Osteoblast (primary cell): ENCODE measurements around the gene CCDC172. TPM values are rescaled to one million over a fixed set of nuclear protein-coding genes. Genes with fewer than 3 reads are reported as not detected.
"Not testable (repeated sequence)": the region's sequence is repeated elsewhere in the genome, so short reads cannot be mapped to it uniquely, and the experiment has no call there.

Source experiments
- DNase-seq: peaks from one replicate; pipeline ENCODE4 v3.0.0; 2011; ENCODE audit warnings: low spot score, mixed read lengths; ENCODE audit not compliant: insufficient read length; ENCODE audit errors: missing footprints
- H2AFZ ChIP-seq: 2 replicates; pipeline ENCODE4 v1.6.0; 2011; ENCODE audit warnings: mild to moderate bottlenecking, low read length
- H3K27ac ChIP-seq: 2 replicates; pipeline ENCODE4 v1.5.1; 2011; ENCODE audit warnings: mild to moderate bottlenecking, low read depth, low read length, moderate library complexity
- H3K27me3 ChIP-seq: 2 replicates; pipeline ENCODE4 v1.6.0; 2012; ENCODE audit warnings: mild to moderate bottlenecking, control low read depth, inconsistent platforms, low read length, moderate library complexity; ENCODE audit not compliant: insufficient read depth
- H3K36me3 ChIP-seq: 2 replicates; pipeline ENCODE4 v1.5.1; 2011; ENCODE audit warnings: mild to moderate bottlenecking, low read length, control low read depth, moderate library complexity; ENCODE audit not compliant: insufficient read depth
- H3K4me1 ChIP-seq: 2 replicates; pipeline ENCODE4 v1.5.1; 2011; ENCODE audit warnings: mild to moderate bottlenecking, low read length, control low read depth, moderate library complexity; ENCODE audit not compliant: insufficient read depth
- H3K4me2 ChIP-seq: 2 replicates; pipeline ENCODE4 v1.6.0; 2011; ENCODE audit warnings: mild to moderate bottlenecking, low read length; ENCODE audit not compliant: insufficient read depth
- H3K4me3 ChIP-seq: fragments of 200-600 bp; sonication (generic); 3 replicates; pipeline ENCODE4 v1.5.1; 2012; ENCODE audit warnings: mild to moderate bottlenecking, low read length, inconsistent platforms; ENCODE audit not compliant: insufficient read depth
- H3K79me2 ChIP-seq: 2 replicates; pipeline ENCODE4 v1.6.0; 2012; ENCODE audit warnings: mild to moderate bottlenecking, low read length, control low read depth, inconsistent platforms; ENCODE audit not compliant: insufficient read depth
- H3K9me3 ChIP-seq: 2 replicates; pipeline ENCODE4 v1.5.1; 2011; ENCODE audit warnings: low read depth, low read length, control low read depth
- H4K20me1 ChIP-seq: 2 replicates; pipeline ENCODE4 v1.6.0; 2012; ENCODE audit warnings: mild to moderate bottlenecking, low read length, control low read depth; ENCODE audit not compliant: insufficient read depth
- total RNA-seq: library from RNA; depleted of rRNA; stranded (reverse); fragments of >200 nt; gene quantifications from 2 replicates; pipeline ENCODE4 v1.2.3, GENCODE V29; 2012
- TF ChIP-seq, protein P1 (sequence below): IDR thresholded peaks from 2 replicates; pipeline ENCODE4 v1.5.1; 2011; ENCODE audit warnings: mild to moderate bottlenecking, low read depth, low read length, moderate library complexity; ENCODE audit errors: extremely low read depth

The CCDC172 gene
- total RNA-seq, 1 donor = not detected

DNA sequence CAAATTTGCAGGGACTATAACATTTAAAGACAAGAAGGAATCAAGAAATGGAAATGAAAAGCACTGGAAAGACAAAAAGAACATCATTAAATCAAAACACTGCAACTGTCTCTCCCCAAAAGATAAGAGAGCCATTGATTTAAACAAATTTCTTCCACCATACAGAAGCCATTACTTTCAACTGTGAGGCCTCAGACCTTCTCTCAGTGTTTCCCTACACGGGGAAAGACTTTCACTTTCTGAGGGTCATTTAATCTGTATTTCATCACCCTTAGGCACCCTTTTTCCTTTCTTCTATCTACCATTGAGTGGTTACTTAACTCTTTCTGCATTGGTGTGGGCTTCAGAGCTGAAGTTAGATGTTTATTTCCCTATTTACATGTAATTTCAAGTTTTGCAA is 47.5 kb downstream of the CCDC172 start:
- no peak overlapping the region for H3K27ac ChIP-seq
- H2AFZ ChIP-seq = peak overlapping the region; percentile 80
- no peaks in the 10 kb centered on the region for H4K20me1 ChIP-seq
- no peak for DNase-seq
- H3K4me1 ChIP-seq = no peaks in the 10 kb centered on the region
- H3K36me3 ChIP-seq = no peaks in the 10 kb centered on the region
- H3K4me2 ChIP-seq = peak overlapping the region; percentile 65
- TF ChIP-seq, protein P1, sequence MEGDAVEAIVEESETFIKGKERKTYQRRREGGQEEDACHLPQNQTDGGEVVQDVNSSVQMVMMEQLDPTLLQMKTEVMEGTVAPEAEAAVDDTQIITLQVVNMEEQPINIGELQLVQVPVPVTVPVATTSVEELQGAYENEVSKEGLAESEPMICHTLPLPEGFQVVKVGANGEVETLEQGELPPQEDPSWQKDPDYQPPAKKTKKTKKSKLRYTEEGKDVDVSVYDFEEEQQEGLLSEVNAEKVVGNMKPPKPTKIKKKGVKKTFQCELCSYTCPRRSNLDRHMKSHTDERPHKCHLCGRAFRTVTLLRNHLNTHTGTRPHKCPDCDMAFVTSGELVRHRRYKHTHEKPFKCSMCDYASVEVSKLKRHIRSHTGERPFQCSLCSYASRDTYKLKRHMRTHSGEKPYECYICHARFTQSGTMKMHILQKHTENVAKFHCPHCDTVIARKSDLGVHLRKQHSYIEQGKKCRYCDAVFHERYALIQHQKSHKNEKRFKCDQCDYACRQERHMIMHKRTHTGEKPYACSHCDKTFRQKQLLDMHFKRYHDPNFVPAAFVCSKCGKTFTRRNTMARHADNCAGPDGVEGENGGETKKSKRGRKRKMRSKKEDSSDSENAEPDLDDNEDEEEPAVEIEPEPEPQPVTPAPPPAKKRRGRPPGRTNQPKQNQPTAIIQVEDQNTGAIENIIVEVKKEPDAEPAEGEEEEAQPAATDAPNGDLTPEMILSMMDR = no peak
- no peaks in the 10 kb centered on the region for H3K27me3 ChIP-seq
- peak overlapping the region; percentile 48 for H3K4me3 ChIP-seq
- no peaks in the 10 kb centered on the region for H3K79me2 ChIP-seq
- no peaks in the 10 kb centered on the region for H3K9me3 ChIP-seq

GRCh38 chr10:116382290-116382689 is 58.0 kb downstream of the CCDC172 start:
- TF ChIP-seq, protein P1 = no peak
- no peak overlapping the region for H3K27ac ChIP-seq
- no peaks in the 10 kb centered on the region for H3K36me3 ChIP-seq

GRCh38 chr10:116385311-116385710 is 61.1 kb downstream of the CCDC172 start:
- Histone ChIP-seq H2AFZ (peak overlapping the region; percentile 24), H3K4me2 (no peak overlapping the region), H3K4me3 (no peak overlapping the region), H4K20me1 (no peaks in the 10 kb centered on the region), H3K79me2 (no peaks in the 10 kb centered on the region), H3K9me3 (no peaks in the 10 kb centered on the region), H3K27me3 (no peaks in the 10 kb centered on the region), H3K4me1 (no peaks in the 10 kb centered on the region), H3K27ac (no peak overlapping the region), H3K36me3 (no peaks in the 10 kb centered on the region)
- no peak for DNase-seq
- TF ChIP-seq, protein P1 = no peak

More at GRCh38 chr10:116382290-116382689, 58.0 kb downstream of the CCDC172 start:
- H3K9me3 ChIP-seq = no peaks in the 10 kb centered on the region
- H3K4me3 ChIP-seq = no peak overlapping the region
- no peak overlapping the region for H3K4me2 ChIP-seq
- H3K79me2 ChIP-seq = no peaks in the 10 kb centered on the region
- no peak for DNase-seq
- no peaks in the 10 kb centered on the region for H3K4me1 ChIP-seq
- no peaks in the 10 kb centered on the region for H3K27me3 ChIP-seq
- no peak overlapping the region for H2AFZ ChIP-seq
- no peaks in the 10 kb centered on the region for H4K20me1 ChIP-seq

DNA sequence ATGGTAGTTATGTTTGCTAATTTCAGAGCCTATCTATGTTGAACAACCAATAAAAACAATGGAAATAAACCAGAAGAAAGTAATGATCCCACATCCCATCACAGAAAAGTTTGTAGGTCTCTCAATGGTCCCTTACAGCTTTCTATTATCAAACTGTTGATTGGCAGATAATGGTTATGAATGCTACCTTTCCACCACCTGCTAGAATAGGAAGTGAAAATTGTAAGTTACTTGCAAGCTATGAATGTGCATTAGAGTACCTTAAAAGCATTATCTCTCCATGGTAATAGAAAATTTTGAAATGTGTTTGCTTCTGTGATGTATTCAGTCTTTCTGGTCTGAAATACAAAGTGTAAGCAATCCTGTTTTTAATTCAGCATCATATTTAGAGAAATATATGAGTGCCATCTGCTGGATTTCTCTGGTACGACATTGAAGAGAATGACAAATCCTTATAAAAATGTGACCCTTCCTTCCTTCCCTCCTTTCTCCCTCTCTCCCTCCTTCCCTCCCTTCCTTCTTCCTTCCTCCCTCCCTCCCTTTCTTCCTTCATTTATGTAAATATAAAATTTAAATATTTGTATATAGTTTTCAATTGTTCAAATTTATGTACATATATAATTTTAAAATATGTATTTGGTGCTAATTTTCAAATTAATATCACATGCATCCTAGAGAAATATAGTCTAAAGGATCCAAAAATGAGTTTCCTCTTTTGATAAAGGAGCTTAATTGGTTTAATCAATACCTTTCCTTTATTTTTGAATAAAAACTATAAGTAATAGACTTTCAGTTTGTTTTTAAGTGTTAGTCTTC is 62.0 kb downstream of the CCDC172 start:
- no peak for DNase-seq
- Histone ChIP-seq H3K79me2 (no peaks in the 10 kb centered on the region), H3K4me2 (no peak overlapping the region), H4K20me1 (no peaks in the 10 kb centered on the region), H3K9me3 (no peaks in the 10 kb centered on the region), H3K27ac (no peak overlapping the region), H2AFZ (no peak overlapping the region), H3K27me3 (no peaks in the 10 kb centered on the region), H3K4me1 (no peaks in the 10 kb centered on the region), H3K4me3 (no peak overlapping the region), H3K36me3 (no peaks in the 10 kb centered on the region)
- TF ChIP-seq, protein P1 = peak; percentile 58

- not testable (repeated sequence) for H3K9me3 ChIP-seq, H2AFZ ChIP-seq, H3K4me2 ChIP-seq, H3K4me3 ChIP-seq, H4K20me1 ChIP-seq, H3K4me1 ChIP-seq, DNase-seq, H3K27me3 ChIP-seq, H3K36me3 ChIP-seq, H3K79me2 ChIP-seq, H3K27ac ChIP-seq
Observed at GRCh38 chr10:116393246-116393831, 69.1 kb downstream of the CCDC172 start.
